Epithelial cell of esophagus (primary cell): ENCODE data around the gene FOXJ2.
"Not testable (repeated sequence)": the region's sequence is repeated elsewhere in the genome, so short reads cannot be mapped to it uniquely, and the experiment has no call there.

Experiments used
- DNase-seq: peaks from one replicate; pipeline ENCODE4 v3.0.0; 2010; ENCODE audit warnings: low read depth
- H3K4me3 ChIP-seq: 2 replicates; pipeline ENCODE4 v1.5.1; 2011; ENCODE audit warnings: mild to moderate bottlenecking, low read length, control low read depth
- TF ChIP-seq, protein P1 (sequence below): IDR thresholded peaks from 2 replicates; pipeline ENCODE4 v1.5.1; 2011; ENCODE audit warnings: low read depth, mild to moderate bottlenecking, low read length, control low read depth, inconsistent platforms; ENCODE audit not compliant: insufficient read depth; ENCODE audit errors: missing control alignments

FOXJ2 gene

DNA sequence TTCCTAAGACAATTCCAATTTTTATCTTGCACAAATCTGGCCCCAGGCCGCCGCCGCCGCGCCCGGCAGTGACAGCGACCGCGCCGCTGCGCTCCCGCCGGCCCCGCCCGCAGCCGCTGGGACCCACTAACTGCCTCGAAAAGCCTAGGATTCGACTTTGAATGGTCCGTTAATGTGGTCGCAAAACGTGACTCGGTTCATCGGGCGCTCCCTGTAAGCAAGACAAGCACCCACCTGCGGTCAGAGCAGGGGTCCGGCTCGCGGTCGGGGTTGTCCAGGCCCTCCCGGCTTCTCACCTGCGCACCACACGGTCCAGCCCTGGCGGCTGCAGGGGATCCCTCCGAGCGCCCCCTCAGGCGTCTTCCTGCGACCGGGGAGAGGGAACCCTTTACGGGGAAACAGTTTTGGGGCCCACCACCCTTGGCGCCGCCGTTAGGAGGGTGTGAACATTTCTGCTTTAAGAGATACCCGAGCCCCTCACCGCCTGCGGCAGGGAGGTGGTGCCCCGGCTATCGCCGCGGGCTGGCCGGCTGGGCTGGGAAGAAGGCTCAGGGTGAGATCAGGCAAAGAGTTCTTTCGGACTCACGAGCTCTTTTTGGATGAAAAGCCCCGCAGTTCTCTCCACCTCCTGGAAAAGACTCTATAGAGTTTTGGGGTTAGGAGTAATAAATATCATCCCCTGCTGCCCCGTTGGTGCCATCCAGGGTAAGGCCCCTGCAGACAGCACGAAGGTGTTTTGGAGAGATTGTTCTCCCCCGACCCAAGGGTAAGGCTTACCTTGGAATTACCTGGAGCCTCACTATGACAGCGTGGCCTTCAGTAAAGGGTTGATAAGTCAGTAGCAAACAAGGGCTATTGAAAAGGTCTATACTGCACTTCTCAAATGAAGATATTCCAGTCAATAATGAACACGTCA is 13.6 kb upstream of the FOXJ2 start:
- TF ChIP-seq, protein P1, sequence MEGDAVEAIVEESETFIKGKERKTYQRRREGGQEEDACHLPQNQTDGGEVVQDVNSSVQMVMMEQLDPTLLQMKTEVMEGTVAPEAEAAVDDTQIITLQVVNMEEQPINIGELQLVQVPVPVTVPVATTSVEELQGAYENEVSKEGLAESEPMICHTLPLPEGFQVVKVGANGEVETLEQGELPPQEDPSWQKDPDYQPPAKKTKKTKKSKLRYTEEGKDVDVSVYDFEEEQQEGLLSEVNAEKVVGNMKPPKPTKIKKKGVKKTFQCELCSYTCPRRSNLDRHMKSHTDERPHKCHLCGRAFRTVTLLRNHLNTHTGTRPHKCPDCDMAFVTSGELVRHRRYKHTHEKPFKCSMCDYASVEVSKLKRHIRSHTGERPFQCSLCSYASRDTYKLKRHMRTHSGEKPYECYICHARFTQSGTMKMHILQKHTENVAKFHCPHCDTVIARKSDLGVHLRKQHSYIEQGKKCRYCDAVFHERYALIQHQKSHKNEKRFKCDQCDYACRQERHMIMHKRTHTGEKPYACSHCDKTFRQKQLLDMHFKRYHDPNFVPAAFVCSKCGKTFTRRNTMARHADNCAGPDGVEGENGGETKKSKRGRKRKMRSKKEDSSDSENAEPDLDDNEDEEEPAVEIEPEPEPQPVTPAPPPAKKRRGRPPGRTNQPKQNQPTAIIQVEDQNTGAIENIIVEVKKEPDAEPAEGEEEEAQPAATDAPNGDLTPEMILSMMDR, result no peak
- H3K4me3 ChIP-seq, result no peak overlapping the region
- no peak for DNase-seq

DNA sequence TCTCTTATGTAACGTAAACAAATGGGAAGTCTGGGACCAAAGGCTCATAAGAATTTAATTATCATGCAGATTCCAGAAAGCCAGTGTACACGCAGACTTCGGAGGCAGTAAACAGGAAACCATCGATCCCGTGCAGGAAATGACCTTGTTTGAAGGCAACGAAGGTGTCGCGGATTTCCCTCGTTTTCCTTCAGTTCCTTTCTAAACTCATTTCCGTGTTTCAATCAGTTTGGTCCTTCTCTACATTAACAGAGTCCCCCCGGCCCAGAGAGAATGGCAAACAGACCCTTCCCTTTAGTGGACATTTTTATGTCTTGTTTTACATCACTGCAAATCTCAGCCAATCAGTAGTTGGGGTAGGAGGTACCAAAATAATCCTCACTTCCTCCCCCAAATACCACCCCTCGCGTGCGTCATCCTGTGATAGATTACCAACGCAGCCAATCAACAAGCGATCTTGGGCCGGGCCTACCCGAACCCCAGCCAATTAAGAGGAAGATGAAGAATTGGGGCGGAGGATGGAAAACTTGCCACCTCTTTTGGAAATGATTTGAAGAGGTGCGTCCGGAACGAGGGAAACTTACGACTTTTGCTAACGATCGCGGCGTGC is 6.1 kb upstream of the FOXJ2 start:
- DNase-seq, result peak; percentile 99
- peak overlapping the region; percentile 91 for H3K4me3 ChIP-seq
- TF ChIP-seq, protein P1, result no peak

DNA sequence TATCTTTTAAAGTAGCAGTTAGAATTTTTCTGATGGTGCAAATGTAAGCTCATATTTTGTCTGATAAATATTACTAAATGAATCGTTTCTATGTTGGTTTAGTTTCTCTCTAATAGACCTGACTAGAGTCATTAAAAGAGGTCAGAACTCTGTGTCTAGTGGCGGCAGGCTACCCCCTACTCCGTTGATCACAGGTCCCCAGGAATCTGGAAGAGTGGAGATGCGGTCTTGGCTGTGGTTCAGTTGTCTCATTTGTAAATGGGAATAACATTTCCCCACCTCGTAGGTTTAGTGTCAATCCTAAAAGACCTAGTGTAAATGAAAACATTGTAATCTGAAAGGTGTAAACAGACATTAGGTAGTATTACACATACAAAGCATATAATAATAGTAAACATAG is 4.7 kb upstream of the FOXJ2 start:
- DNase-seq, result no peak
- no peak overlapping the region for H3K4me3 ChIP-seq
- TF ChIP-seq, protein P1, result no peak

DNA sequence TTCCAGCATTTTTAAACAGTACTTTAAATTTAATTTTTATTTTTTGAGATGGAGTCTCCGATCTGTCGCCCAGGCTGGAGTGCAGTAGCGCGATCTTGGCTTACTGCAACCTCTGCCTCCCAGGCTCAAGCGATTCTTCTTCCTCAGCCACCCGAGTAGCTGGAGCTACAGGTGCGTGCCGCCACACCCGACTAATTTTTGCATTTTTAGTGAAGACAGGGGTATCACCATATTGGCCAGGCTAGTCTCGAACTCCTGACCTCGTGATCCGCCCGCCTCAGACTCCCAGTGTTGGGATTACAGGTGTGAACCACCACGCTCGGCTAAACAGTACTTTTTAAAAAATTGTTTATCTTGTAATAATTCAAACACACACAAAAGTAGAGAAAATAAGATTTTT is 4.2 kb upstream of the FOXJ2 start:
- DNase-seq, result no peak
- no peak overlapping the region for H3K4me3 ChIP-seq
- TF ChIP-seq, protein P1, result no peak

DNA sequence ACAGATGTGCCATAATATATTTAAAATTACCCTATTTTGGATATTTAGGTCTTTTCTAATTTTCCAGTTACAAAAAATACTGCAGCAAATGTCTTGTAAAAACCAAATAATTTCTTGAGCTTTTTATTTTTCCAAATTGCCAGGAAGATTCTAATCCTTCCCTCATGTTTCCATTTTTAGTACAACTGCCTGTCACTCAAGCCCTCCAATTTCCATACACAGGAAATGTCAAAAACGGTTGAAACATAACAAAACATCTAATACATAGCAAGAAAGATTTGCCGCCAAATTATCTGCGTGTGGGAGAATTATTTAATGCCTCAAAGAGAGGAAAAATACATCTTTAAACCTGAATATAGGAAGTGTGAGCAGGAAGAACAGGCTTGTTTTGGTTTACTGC is 2.3 kb upstream of the FOXJ2 start:
- TF ChIP-seq, protein P1, result no peak
- no peak overlapping the region for H3K4me3 ChIP-seq
- no peak for DNase-seq

DNA sequence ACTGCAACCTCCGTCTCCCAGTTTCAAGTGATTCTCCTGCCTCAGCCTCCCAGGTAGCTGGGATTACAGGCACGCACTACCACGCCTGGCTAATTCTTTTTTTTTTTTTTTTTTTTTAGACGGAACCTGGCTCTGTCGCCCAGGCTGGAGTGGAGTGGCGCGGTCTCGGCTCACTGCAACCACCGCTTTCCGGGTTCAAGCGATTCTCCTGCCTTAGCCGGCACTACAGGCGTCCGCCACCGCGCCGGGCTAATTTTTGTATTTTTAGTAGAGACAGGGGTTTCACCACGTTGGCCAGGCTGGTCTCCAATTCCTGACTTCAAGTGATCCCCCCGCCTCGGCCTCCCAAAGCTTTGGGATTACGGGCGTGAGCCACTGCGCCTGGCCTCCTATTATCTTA is 1.5 kb upstream of the FOXJ2 start:
- not testable (repeated sequence) for H3K4me3 ChIP-seq

DNA sequence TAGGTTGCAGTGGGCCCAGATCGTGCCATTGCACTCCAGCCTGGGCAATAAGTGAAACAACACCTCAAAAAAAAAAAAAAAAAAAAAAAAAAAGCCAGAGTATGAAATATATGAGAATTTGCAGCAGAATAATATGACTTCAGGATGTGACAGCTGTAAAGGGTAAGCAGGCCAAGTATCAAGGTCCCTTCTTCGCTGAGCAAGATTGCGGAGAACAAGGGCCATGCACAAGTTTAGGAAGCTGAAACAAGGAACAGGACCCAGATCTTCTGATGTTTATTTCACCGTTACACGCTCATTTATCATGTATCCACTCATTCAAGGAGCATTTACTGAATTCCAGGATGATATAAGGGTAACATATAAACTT is 659 bp upstream of the FOXJ2 start:
- TF ChIP-seq, protein P1, result no peak
- no peak for DNase-seq
- peak overlapping the region; percentile 53 for H3K4me3 ChIP-seq

More for the DNA sequence above, 1.5 kb upstream of the FOXJ2 start:
- DNase-seq, result not testable (repeated sequence)
